ENCODE data around the gene HADH.
A peak's percentile ranks its signal among the peaks of the same experiment; 100 is the strongest.
"Not testable (repeated sequence)": the region's sequence is repeated elsewhere in the genome, so short reads cannot be mapped to it uniquely, and the experiment has no call there.

Gene HADH

DNA sequence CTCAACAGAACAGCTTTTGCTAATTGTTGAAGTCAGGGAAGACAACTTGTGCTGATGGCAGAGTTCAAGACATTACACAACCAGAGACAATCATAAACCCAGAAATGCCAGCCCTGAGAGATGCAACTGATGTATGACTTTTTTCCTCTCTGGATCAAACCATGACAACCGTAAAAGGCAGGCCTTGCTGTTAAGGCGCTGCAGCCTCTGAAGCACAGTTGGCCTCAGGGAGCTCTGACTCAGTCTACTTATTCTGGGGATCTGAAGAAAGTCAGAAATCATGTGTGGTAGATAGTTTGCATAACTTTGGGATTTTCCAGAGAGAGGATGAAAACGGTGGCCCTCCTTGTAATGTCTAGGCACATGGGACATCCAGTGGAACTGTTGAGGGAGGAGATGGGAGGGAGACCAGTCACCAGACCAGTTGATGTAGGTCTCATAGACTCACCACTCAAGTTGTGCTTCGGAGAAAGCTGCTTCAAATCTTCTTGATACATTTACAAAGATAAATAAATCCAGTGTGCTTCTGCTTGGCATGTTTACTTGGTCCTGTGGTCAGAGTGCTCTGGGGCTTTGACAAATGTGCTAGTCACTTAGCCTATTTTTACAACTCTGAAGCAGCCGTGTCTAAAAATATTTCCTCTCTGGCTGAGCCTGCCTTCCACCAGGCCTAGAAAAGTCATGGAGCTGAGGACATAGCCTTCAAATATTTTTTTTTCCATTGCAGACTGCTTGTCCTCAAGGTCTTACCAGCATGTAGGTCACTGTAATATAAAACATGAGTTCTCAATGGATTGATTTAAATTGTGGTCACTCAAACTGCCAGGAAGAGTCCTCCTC is 7.5 kb downstream of the HADH start:
- DNase-seq = no peak

DNA sequence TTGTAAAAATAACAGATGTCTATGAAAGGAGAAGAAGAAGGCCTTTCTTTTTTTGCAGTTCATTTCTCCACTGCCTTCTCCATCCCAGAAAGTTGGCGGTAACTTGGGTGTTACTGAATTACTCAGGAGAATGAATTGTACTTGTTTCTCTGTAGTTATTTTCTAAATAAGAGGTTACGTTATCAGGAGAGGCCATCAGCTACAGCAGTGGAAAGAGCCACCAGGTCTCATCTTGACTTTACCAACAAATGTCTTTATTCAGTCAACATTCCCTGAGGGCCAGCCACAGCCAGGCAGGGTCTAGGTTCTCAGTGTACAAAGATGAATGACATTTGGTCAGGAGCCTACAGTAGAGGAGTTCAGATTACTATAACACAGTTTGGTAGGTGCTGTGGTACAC is 8.1 kb downstream of the HADH start:
- no peak for DNase-seq

DNA sequence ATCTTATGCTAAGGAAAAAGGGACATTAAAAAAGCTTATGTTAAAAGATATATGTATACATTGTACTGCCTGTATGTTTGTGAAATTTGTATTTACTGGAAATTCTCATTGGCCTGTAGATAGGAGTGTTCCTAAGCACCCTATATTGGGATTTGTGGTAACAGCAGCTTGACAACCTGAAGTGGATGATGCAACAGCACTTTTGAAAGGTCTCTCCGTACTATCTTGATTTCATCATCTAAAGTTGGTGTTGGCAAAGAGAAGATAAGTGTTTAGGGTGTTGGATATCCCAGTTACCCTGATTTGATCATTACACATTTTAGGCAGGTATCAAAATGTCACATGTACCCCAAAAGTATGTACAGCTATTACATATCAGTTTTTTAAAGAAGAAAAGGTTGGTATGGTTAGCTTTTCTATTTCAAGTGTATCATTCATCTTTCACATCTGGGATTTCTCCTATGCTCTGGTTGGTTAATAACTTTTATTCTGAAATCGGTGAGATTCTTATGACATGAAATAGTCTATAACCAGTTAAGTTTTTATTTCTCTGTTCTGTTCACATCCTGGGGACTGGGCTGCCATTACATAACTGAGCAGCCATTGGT is 10.3 kb downstream of the HADH start:
- DNase-seq = no peak

DNA sequence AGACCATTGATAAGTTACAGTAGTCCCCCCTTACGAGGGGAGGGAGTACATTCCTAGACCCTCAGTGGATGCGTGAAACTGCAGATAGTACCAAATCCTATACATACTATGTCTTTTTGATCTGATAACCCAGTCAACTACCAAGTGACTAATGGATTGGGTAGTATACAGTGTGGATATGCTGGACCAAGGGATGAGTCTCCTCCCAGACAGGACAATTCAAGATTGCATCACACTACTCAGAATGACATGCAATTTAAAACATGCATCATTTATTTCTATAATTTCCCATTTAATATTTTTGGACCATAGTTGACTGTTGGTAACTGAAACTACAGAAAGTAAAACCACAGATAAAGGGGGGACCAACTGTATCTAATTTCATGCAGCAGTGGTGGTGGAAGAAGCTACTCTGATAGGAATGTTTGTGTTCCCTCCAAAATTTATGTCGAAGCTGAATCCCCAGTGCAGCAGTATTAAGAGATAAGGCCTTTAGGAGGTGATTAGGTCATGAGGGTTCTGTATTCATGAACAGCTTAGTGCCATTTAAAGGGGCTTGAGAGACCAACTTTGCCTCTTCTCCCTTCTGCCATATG is 11.9 kb downstream of the HADH start:
- DNase-seq = no peak

DNA sequence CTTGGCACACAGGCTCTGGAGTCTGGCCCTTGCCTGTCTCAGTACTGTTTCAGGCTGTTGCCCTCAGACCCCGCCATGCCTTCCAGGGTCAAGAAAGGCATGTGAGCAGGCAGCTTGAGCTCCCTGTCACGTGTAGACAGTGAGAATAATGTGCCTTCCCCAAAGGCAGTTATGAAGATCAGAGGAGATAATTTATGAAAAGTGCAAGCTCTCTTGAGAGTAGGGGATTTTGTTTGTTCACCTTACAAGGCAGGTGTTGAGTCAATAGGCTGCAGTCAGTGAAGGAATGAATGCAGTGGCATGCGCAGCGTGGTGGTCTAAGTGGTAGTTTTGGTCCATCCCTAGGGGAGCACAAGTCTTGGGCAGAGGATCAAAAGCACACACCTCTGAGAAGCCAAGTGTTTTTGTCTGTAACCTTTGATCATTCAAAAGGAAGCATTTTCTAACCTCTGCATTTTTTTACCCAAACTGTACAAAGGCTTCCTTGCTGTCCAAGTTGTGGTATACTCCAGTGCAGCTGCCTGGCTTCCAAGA is 14.4 kb downstream of the HADH start:
- DNase-seq = no peak

DNA sequence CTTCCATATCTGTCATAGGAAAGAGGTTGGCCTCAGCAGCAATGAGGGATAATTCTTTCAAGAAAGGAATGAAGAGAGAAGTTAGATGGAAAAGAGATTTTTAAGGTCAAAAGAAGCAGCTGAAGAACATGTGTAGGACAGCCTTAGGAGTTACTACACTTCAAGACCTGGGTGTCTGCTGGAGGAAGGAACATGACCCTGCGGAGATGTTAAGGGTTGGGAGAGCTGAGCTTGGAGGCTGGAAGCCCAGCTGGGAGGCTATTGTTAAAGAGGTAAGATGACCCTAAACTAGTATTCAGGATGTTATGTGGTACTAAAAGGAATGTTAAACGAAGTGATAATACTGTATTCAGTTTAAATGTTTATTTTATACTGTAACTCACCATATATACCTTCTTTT is 15.0 kb downstream of the HADH start:
- no peak for DNase-seq

DNA sequence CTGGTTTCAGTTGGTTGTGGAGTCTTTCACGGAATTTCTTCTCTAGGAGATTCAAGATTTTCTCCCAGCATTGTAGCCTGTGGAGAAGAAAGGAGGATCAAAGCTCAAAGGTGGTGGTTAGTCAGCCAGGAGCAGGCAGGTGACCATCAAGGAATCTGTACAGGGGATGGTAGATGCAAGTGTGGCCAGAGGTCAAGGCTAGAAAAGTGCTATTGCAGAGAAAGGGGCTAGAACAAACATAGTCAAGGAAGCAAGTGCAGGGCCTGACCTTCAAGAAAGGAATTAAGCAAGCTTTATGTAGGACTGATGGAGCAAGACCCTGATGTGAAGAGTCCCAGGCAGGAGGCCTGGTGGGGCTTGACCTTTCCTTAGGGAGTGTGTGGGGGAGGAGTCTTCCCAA is 16.1 kb downstream of the HADH start:
- DNase-seq = no peak

DNA sequence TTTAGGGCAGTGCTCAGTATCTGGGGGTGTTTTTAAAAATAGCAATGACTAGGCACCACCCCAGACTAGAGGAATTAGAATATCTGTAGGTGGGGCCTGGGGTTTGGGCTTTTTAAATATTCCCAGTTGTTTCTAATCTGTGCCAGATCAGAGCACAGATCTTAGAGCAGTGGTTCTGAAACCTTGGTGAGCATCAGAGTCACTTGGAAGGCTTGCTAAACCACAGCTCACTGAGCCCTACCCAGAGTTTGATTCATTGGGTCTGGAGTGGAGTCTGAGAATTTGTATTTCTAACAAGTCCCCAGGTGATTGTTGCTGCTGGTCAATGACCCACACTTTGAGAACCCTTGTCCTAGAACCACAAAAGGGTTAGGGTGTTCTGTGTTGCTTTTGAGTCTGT is 16.7 kb downstream of the HADH start:
- no peak for DNase-seq

DNA sequence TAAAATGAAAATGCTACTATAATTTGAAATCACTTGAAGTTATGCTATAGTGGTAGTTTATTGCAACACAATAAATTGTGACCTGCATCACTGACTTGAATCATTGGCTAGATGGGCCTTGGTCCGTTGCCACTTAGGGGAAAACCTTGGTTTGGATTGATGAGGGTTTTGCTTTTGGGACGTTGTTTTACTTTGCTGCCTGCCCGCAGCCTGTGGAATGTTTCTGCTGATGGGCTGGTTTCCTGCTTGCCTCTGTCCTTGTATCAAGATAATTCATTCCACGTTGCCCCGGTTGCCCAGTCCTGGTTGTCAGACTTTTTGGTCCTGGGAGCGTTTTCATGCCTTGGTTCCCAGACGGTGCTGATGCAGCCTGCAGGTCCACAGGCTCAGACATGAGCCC is 18.3 kb downstream of the HADH start:
- DNase-seq = no peak

DNA sequence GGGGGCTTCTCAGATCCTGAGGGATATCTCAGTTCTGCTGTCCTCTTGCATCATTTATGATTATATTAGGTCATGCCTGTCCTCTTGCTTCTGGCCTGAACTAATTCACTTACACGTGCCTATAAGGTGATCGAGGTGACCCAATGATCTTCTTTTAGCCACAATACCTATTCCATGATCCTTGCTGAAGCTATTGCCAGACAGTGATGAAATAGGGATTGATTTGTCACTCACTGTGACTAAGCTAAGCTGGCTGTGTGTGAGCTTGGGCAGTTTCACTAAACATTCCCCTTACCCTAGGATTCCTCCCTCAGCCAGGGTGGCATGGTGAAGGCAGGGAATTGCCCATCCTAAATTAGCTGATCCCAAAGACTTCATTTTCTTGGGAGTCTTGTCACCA is 19.0 kb downstream of the HADH start:
- no peak for DNase-seq

DNA sequence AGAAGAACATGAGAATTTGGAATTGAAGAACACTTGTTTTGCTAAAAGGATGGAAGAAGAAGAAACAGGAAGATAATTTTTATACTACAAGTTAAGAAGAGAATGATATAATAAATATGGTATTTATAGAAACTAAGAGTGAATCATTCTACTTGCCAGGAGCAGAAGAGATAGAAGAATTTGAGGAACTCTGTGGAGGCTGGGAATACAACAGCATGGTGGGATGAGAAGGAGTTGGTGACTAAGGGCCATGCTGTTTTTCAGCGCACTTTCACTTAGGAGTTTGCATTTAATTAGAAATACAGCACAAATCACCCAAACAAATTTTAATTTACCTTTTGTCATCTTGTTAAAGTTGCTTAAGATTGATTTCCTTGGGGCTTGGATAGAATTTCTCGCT is 20.5 kb downstream of the HADH start:
- DNase-seq = no peak

DNA sequence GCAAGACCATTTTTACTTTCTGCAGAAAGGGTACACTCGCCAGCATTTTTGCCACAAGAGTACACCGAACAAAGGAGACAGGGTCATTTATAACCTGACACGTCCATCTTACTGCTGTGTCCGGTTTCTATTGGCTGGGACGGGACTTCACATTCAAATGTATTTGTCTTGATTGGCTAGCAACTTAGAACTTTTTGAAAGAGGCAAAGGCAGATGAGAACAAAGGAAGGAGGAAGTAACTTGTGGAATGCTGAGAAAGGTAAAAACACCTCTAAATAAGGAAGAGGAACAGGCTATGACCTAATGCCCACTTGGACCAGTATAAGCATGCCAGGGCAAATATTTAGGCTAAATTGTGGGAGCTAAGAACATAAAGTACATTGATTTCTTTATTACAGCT is 22.7 kb downstream of the HADH start:
- DNase-seq = not testable (repeated sequence)

DNA sequence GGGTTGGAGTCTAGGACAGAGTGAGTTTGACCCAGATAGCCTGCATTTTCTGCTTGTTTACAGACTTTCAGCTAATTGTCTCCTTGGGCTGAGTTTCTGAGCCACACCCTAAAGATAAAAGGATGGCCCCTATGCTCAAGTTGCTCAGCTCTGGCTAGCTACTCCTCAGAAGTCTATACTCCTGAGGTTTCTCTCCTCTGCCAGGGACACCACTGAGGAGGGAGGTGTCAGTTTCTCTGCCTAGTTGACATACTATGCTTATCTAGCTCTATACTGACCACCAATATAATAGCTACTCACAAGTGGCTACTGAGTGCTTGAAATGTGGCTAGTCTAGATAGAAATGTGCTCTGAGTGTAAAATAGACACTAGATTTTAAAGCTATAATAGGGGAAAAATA is 23.6 kb downstream of the HADH start:
- DNase-seq = no peak

DNA sequence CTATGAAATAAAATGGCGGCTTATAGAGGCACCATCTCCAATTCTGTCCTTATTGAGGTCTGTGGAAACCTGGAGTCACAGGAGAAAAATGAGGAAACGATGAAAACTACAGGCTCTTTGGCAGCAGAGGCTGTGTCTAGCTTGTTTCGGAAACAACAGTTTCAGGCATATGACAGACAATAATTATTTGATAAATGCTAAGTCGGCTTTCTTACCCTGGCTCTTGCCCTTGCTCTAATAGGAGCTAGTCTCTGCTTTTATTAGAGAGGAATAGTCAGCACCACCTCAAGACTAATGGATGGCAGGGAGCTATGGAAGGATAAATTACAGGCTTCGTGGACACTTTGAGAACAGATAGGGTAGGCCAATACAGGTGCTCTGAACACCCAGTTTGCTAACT is 24.3 kb downstream of the HADH start:
- no peak for DNase-seq

DNA sequence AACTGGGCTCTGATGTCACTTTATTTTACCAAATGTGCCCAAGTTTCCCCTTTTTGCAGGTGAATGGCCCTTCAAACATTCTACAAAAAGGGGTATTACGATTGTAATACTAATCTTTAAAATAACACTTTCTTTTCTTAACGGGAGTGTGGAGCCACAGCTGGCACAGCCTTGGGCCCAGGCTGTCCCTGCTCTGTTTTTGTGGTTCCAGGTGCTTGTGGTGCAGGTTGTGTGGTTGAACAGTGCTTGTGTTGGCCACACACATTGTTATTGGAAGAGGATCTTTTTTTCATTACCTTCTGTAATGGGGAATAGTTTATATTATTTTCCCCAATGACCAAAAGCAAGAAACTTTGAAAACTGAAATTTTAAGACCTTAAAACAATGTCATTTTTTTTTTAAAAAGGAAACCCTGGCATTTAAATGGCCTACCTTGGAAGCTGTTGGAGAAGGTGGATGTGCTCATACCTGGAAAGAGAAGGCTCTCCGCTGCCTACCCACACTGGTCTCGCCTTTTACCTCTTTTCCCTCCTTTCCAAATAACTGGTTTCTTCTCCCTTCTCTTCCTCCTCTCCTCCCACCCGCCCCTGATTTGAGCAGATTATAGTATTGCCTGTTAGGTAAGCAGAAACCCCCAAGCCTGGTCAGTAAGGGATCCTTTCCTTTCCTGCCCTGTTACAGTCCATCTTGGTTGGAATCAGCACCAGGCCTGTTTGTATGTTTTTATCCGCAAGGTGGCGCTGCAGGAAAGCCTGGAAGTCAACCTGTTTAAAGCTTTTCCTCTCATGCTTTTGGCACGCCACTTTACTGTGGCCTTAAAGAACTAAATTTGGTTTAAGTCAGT is 28.6 kb downstream of the HADH start:
- DNase-seq = peak; percentile 84 to 87

DNA sequence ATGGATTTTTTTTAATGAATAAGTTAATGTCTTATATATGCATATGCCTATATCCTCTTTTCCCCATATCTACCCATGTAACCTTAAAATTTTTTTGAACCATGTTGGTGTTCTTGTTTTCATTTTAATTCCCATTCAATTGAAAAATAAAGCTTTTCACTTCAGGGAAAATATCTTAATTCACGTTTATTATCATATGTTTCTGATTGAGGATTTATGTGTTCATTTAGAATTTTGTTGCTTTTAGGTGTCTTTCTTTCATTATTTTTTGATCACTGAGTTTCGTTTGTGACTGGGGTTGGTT is 29.1 kb downstream of the HADH start:
- DNase-seq = no peak

DNA sequence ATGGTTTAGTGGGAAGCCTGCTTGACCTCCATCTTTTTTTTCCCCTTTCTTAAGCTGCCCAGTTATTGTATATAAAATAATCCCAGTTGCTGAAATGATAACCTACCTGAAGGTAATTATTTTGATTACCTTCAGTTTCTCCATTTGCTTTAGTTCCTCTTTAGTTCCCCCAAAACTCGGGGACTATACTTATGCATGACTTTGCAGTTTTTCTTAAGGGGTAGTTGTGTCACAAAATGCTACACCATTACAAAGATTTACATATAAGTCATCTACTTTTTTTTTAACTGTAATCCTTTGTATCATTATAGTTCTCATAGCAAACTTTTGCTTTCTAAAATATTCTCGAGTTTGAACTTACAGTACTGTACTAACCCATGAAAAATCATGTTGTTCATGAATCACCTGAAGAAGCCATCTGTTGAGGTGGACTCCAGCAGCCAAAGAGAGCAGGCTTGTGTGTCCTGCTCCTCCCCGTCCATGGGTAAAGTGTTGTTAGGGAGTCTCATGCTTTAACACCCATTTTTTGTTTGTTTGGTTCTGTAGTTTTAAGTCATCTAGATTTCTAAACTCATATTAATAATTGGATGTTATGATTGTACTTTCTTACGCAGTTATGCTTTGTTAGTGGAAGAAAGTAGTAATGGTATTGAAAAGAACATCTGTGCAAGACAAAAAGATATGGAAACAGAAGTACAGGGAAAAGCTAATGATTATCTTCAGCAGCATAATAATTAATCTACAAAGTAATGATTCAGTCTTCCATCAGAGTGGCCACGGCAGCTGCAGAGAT is 34.6 kb downstream of the HADH start:
- no peak for DNase-seq

DNA sequence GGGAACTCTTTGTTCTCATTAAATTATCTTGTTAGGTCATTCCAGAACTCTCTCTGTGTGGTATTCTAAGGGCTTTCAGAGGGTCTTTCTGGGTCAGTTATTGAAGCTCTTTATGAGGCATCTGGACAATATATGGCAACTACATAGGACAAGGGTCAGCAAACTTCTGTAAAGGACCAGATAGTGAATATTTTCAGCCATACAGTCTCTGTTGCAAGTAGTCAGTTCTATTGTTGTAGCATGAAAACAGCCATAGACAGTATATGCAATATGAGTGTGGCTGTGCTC is 35.1 kb downstream of the HADH start:
- no peak for DNase-seq

DNA sequence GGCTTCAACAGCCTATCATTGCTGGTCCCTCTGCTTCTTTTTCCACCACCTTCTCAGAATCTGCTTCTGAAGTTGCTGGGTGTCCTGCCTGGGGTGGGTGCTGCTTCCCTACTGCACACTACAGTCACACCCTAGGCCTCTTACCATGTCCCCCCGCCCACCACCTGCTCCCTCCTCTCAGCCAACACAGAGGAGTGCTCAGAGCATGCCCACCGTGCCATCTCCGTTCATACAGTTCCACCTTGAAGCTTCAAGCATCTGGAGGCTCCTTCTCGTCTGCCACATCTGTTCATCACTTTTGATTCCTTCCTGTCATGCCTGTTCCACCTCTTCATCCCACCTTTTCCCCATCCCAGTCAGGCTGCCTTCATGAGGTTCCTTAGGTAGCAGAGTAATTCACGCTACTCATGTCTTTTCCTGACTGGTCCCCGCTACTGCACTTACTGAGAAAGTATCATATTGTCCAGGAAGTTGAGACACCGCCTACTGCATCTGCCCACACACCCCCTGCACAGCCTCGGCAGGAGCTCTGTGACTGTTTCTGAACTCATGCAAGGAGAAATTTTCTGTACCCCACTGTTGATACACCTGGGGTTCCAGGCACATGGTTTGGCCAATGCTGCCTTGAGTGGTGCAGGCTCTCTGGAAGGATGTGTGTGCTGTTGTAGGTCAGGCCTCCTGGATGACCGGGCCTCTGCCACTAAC is 39.5 kb downstream of the HADH start:
- DNase-seq = peak; percentile 60 to 67

DNA sequence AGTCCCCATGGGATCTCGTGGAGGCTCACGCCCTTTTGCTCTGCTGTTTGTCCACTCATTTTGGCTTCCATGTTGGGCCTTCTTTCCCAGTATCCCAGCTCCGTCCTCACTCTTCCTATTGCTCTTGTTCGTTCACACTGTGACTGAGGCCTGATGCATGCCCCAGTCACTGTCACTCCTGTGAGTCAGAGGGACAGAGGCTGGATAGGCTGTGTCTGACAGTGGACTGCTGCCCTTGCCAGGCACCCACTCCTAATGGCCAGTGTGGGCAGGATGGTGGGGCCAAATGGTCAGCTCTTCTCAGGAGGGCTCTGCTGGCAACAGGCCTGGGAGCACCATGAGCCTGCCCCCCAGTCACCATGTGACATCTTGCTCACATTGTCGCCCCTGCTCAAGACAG is 40.0 kb downstream of the HADH start:
- DNase-seq = no peak

DNA sequence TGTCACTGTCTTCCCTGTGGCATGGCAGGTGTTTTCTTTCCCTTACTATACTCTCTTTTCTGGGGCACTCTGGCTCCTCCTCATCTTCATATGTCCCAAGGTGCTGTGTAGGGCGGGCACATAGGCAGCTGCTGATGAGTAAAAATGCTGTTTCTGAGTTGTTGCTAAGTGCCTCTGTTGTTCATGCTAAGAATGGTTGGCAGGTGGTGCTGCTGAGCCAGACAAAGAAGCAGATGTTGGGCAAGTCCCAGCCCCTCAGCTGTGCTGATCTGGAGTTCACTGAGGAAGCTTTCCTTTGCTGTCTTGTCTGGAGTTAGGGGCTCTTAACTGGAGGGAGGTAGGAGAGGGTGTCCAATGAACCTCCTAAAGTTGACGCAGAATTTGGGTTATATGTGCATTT is 40.6 kb downstream of the HADH start:
- DNase-seq = peak; percentile 67 to 69

DNA sequence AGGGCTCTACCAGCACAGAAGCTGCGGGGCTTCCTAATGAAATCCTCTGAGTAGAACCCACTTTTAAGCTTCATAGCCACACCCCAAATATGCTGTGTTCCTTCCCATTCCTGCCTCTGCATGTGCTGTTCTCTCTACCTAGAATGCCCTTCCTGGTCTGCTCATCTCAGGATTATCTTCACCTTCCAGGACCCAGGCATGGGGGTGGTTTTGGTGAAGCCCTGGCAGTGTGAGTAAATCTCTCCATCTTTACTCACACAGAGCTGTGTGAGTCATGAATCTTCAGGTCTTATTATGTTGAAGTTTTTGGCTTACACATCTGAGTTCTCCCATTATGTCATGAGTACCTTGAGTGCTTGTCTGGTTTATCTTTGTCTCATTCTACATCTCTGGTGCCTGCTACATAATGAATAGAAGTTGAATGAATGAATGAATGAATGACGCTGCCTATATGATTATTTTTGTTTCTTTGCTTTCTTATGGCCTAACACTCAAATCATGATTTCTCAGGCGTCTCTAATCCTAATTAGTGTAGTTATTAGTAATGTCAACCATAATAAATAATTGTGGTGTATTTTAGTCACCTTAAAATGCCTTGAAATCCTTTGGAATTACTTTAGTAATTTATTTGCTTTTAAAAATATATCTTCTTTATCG is 41.9 kb downstream of the HADH start:
- DNase-seq = peak in 1 of 2 experiments; percentile 34

Measured in activated CD4-positive, alpha-beta T cell treated with anti-CD3 and anti-CD28 coated beads, Interleukin-2, amount 50 U/mL, for 4 hours (primary cell).